ENCODE results near the gene C19orf85.

Gene C19orf85

DNA sequence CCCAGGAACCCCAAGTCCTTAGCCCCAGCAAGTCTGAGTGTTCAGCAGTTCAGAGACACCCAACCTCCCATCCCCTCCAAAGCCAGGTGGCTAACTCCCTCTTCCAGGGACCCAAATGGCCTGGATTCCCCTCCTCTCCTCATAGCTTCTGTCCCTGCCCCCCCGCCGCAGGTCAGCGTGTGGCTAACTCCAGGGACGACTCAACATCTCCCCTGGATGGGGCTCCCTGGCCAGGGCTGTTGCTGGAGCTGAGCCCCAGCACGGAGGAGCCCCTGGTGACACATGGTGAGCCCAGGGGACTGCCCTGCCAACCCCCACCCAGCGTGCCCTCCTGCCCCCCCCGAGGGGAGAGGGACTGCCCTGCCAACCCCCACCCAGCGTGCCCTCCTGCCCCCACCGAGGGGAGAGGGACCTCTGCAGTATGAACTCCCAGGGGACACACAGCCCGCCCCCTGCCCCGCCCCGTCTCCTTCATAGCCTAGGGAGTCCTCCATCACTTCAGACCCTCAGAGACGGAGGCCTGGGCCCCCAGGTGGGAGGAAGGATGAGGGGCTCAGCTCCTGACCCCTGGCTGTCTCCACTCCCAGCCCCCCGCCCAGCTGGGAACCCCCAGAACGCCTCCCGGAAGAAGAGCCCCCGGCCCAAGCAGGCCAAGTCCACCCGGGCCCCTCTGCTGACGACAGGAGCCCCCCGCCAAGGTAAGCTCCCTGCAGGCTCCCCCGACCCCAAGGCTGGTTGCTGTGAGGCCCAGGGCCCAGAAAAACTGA is 25.3 kb upstream of the C19orf85 start:
- DNase-seq: no peak

DNA sequence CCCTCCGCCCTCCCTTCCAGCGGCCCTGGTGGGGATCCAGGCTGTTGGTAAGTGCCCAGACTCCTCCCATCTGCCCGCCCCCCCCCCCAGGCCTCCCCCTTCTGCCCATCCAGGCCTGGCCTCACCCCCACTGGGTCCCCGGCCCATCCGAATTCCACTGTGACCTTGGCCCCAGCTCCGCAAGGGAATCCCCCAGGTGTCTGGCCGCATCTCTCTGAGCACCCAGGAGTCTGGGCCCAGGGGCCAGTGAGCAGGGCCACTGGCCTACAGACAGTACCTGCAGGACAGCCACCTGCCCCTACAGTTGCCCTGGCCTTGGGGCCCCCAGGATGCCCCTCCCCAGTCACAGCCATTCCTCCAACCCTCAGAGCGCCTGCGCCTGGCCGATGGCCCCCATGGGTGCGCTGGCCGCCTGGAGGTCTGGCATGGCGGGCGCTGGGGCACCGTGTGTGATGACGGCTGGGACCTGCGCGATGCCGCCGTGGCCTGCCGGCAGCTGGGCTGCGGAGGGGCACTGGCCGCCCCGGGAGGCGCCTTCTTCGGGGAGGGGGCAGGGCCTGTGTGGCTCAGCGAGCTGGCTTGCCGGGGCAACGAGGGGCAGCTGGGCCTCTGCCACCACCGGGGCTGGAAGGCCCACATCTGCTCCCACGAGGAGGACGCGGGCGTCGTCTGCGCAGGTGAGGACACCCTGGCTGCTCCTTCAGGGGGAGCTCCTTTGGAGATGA is 24.6 kb upstream of the C19orf85 start:
- DNase-seq: no peak

DNA sequence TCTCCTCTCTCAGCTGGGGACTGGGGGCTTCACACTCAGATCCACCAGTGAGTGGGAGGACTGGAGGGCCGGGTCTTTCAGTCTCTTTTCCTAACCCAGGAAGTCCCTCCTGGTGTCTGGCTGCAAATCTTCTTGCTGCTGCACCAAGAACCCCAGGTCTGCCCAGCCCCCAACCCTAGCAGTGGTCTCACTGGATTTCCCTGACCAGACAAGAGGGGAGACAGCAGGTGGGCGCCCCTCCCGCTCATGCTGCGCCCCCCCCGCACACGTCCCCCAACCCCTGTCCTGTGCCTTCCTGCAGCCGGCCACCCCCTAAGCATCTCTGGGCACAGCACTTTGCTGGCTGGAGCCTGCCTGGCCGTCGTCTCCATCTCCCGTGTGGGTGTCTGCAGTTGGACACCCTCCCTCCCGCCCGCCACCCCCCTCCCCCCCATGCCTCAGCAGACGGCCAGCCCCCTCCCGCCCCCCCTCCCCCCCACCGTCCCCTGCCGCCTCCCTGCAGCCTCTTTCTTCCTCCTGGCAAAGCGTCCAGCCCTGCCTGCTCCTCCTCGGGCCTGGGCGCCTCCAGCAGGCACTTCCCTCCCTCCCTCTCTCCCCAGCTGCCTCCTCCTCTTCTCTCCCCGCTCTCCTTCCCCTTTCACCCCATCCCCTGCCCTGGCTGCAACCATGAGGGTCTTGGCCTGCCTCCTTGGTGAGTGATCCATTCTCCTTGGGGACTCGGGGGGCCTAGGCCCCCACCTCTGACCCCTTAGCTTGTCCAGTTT is 23.6 kb upstream of the C19orf85 start, which contains the start of gene SSC5D:
Gene SSC5D, plus strand, starts transcription at position 513 of the 764 bp plus-strand sequence. Its CDS starts 154 bp downstream, at position 667.
- DNase-seq: peak in 2 of 4 experiments; percentile 34 to 54

DNA sequence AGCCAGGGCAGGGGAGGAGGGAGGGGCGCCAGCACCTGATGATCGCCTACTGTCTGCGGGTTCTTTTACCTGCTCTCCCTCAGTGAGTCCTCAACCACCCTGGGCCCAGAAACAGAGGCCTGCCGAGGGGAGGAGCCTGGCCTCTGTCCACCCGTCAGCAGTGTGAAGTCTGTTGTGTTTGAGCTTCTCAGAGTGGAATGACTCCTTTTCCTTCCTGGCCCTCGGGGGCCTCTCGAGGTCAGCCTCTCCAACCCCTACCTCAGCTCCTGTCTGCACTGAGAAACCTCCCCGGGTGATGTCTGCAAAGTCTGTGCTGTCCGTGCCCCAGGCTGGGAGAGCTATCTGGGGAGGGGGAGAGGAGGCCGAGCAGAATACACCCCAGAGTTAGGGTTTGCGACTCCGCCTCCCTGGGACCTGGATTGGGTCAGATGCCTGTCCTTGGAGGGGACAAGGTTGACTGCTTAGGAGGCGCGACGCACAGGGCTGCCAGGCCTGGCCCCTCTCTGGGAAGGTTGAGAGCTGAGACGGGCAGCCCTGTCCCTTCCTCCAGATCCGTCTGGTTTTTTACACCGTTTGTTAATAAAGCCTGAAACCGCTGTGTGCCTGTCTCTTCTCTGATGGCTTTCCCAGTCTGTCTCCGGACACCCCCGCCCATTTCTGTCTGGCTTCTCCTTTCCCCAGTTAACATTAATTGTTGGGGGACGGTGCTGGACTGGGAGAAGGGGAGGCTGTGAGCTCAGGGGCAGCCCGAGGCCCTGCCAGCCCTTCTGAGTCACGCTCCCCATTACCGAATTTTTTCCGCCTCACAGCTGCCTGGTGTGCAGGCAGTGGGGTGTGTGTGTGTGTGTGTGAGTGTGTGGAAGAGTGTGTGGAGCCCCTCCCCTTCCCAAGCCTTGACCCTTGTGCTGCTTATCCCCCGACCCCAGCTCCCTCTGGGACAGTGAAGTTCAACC is 22.7 kb upstream of the C19orf85 start:
- peak in 2 of 4 experiments; percentile 12 to 19 for DNase-seq

DNA sequence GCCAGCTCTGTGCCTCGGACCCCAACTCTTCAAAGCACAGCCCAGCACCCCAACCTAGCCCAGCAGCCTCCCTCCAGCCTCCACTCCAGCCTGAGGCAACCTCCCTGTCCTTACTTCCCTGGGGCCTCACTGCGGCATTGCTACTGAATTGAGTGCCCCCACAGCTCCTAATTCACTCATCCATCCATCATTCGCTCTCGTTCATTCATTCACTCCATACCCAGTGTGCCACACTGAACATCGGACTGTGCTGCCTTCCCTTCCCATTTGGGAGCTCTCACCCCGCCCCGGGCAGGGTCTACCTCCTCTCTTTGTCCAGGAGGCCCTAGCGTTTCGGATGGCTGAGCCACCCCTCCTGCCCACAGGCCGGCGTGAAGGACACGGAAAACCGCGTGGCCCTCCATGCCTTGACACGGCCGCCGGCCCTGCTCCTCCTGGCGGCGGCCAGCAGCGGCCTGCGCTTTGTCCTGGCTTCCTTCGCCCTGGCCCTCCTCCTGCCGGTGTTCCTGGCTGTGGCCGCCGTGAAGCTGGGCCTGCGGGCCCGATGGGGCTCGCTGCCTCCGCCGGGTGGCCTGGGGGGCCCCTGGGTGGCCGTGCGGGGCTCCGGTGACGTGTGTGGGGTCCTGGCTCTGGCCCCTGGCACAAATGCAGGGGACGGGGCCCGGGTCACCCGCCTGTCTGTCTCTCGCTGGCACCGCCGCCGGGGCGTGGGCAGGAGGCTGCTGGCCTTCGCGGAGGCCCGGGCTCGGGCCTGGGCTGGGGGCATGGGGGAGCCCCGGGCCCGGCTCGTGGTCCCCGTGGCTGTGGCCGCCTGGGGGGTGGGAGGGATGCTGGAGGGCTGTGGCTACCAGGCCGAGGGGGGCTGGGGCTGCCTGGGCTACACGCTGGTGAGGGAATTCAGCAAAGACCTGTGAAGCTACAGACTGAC is 21.8 kb upstream of the C19orf85 start:
- DNase-seq: no peak

DNA sequence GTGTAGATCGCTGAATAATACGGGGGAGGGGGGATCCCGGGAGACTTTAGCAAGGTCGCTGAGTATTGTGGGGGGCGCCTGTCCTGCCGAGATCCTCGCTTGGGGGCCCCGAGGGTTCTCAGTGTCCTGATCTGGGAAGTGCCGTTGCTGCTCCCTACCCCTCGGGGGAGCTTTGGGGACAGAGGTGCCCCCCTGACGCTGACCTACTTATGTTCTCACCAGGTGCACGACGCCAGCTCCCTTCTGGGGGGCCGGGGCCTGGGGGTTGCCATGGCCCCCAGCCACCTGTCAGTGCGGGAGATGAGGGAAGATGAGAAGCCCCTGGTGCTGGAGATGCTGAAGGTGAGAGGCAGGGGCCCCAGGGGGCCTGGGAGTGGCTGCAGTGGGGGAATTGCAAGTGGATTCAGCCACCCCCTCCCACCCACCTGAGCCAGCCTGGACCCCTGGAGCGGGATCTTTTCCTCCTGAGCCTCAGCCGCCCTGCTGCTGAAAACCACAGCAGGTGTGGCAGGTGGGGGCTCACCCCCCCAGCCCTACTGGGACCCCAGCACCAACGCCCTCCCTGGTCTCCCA is 21.0 kb upstream of the C19orf85 start:
- no peak for DNase-seq

DNA sequence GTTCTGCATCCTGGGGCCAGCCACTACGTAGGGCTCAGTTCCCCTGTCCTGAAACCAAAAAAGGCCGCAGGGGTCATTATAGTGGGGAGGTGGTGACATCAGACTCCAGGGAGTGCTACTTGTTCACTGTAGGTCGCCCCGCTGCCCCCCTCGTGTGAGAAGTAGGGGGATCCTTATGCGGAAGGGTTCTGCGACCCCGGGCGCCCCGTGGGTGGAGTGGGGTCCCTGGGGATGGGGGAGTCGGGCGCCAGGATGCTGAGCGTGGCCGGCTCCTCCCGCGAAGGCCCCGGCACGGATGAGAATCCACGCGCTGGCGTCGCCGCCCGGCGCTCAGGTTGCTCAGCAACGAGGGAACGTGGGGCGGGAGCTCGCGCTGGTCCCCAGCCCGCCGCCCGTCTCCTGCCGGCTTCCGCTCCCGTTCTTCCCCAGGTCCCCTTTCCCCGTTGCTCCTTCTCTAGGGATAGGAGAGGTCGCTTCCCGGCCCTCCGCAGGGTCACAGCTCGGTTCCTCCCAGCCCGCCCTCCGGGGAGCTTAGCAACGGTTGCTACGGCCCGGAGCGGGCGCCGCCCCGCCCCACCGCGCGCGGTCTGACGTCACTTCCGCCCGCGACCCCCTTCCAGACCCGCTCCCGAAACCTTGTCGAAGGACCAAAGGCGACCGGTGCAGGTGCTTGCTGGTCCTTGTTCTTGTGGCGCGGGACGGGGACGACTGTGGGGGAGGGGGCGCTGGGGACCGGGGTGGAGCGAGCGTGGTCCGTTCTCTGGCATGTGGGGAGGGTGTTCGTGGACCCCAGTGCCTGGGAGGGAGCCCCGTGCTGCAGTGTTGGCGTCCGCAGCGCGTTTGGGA is 20.3 kb upstream of the C19orf85 start, which contains the start of gene NAT14:
Gene NAT14, plus strand, starts transcription at position 596 of the 846 bp plus-strand sequence. CDS start 521 bp downstream, outside the sequence.
- peak; percentile 34 to 69 (median 44) for DNase-seq

DNA sequence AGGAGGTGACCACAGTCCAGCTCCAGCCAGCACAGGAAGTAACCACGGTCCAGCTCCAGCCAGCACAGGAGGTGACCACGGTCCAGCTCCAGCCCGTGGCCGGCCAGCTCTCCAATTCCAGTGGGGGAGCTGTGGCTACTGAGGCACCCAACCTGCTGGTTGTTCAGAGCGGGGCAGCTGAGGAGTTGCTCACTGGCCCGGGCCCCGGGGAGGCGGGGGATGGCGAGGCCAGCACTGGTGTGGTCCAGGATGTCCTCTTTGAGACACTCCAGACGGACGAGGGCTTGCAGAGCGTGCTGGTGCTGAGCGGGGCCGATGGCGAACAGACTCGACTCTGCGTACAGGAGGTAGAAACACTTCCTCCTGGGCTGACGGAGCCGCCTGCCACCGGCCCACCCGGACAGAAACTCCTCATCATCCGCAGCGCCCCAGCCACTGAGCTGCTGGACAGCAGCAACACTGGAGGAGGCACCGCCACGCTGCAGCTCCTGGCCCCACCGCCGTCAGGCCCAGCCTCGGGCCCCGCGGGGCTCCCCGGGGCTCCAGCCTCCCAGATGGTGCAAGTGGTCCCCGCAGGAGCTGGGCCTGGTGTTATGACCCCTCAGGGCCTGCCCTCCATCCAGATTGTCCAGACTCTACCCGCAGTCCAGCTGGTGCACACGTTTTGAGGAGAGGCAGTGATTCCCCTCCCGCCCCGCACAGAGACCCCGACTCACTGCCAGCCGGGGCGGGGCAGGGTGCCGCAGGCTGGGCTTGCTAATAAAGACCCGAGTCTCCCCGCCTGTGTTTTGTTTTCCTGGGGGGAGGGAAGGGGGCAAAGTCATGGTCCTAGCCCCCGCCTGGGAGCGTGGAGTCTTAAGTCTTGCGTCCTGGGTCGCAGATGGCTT is 19.4 kb upstream of the C19orf85 start:
- DNase-seq: no peak

DNA sequence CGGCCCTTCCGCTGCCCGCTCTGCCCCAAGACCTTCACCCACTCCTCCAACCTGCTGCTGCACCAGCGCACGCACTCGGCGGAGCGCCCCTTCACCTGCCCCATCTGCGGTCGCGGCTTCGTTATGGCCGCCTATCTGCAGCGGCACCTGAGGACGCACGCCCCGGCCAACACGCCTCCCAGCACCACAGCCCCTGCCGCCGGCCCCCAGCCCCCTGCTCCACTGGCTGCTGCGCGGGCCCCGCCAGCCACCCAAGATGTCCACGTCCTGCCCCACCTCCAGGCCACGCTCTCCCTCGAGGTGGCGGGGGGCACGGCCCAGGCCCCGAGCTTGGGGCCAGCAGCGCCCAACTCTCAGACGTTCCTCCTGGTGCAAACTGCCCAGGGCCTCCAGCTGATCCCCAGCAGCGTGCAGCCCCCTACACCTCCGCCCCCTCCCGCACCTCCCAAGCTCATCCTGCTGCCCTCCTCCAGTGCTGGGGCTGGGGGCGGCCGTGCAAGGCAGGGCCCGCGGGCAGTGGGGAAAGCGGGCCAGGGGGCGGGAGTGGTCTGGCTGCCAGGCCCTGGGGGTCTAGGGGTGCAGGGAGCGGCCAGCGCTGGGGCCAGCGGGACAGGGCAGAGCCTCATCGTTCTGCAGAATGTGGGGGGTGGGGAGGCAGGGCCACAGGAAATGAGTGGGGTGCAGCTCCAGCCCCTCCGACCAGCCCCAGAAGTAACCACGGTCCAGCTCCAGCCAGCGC is 18.6 kb upstream of the C19orf85 start:
- DNase-seq: no peak

DNA sequence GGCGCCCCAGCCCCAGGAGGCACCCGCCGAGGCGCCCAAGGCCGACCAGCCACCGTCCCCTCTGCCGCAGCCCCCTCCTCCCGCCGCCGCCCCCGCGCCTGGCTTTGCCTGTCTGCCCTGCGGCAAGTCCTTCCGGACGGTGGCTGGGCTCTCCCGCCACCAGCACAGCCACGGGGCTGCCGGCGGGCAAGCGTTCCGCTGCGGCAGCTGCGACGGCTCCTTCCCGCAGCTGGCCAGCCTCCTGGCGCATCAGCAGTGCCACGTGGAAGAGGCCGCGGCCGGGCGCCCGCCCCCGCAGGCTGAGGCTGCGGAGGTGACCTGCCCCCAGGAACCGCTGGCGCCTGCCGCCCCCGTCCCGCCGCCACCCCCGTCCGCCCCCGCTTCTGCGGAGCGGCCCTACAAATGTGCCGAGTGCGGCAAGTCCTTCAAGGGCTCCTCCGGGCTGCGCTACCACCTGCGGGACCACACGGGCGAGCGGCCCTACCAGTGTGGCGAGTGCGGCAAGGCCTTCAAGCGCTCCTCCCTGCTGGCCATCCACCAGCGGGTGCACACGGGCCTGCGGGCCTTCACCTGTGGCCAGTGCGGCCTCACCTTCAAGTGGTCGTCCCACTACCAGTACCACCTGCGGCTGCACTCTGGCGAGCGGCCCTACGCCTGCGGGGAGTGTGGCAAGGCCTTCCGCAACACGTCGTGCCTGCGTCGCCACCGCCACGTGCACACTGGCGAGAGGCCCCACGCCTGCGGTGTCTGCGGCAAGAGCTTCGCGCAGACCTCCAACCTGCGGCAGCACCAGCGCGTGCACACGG is 17.8 kb upstream of the C19orf85 start:
- DNase-seq: no peak

DNA sequence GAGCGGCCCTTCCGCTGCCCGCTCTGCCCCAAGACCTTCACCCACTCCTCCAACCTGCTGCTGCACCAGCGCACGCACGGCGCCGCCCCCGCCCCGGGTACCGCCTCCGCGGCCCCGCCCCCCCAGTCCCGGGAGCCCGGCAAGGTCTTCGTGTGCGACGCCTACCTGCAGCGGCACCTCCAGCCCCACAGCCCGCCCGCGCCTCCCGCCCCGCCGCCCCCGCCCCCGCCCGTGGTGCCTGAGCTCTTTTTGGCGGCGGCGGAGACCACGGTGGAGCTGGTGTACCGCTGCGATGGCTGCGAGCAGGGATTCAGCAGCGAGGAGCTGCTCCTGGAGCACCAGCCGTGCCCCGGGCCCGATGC is 17.2 kb upstream of the C19orf85 start:
- no peak for DNase-seq

DNA sequence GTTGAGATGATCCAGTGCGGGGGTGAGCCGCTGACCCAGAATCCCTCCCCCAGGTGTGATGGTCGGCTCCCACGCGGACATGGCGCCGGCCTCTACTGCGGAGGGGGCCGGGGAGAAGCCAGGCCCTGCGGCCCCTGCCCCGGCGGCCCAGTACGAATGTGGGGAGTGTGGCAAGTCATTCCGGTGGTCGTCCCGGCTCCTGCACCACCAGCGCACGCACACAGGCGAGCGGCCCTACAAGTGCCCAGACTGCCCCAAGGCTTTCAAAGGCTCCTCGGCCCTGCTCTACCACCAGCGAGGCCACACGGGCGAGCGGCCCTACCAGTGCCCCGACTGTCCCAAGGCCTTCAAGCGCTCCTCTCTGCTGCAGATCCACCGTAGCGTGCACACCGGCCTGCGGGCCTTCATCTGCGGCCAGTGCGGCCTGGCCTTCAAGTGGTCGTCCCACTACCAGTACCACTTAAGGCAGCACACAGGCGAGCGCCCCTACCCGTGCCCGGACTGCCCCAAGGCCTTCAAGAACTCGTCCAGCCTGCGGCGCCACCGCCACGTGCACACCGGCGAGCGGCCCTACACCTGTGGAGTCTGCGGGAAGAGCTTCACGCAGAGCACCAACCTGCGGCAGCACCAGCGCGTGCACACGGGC is 16.7 kb upstream of the C19orf85 start:
- DNase-seq: no peak

DNA sequence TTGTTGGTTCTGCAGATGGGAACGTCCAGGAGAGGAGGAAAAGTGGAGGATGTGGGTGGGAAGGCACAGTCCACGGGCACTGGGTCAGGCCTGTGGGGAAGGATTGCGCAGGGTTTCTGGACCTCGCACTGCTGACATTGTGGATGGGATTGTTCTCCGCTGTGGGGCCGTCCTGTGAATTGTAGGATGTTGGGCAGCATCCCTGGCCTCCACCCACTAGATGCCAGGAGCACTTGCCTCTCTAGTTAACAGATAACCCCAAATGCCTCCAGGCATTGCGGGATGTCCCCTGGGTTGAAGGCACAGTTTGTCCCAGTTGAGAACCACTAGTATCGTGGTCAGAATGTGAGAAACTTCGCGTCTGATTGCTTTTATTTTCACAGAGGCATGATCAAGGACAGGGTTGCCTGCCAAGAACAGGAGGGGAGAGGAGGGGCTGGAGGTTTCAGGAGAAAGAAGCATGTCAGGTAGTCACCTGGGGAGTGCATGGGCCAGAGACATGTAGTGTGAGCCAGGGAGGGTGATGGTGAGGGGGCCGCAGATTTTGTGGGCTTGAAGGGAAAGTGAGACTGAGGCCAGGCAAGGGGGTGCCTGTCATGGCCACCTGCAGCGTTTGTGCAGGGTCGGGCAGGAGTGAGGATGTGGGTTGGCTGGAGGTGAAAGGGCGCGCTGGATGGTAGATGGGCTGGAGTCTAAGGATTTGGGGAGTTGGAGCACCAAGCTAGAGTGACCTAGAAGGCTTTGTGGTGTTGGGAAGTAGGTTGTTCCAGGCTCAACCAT is 15.1 kb upstream of the C19orf85 start:
- no peak for DNase-seq

DNA sequence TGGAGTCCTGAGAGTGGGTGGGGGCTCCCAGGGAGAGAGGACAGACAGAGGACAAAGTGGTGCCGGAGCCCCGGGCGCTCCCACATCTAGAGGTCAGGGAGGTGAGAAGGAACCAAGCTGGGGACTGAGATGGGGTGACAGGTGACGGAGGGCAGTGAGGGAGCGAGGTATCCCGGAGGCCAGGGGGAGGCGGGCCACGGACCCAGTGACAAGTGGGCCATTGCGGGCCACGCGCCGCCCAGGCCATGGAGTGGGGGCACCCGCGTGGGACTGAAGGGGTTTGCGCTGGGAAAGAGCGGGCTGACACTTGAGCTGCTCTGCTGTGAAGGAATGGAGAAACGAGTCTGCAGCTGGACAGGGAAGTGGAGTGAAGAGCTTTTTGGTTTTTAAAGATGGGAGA is 14.5 kb upstream of the C19orf85 start:
- DNase-seq: no peak

DNA sequence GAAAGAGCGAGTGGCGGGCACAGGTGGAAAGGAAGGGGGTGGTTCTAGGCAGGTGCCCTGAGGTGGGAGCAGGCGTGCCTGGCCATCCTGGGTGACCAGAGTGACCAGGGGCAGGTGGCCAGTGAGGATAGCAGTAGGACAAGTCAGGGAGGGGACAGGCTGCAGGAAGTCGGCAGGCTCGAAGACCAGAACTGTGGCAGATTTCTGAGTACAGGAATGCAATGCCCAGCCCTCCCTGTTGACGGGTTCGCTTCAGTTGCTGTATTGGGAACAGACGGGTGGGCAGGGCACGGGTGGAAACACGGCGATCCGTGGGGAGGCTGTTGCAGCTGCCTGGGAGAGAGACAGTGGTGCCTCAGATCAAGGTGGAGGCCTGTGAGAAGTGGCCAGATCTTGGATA is 13.8 kb upstream of the C19orf85 start:
- DNase-seq: no peak
